Fibroblast of the aortic adventitia (primary cell): ENCODE measurements around the gene CARD14. TPM values are rescaled to one million over a fixed set of nuclear protein-coding genes. Genes with fewer than 3 reads are reported as not detected.

Experiments used
- DNase-seq: peaks from one replicate; pipeline ENCODE4 v3.0.0-alpha.2; 2010; ENCODE audit warnings: low read depth
- H3K4me3 ChIP-seq: 2 replicates; pipeline ENCODE4 v1.5.1; 2011; ENCODE audit warnings: low read depth, mild to moderate bottlenecking, control low read depth, low read length, moderate library complexity
- CTCF ChIP-seq: IDR thresholded peaks from 2 replicates; pipeline ENCODE4 v1.5.1; 2011; ENCODE audit warnings: mild to moderate bottlenecking, low read length, control low read depth, inconsistent platforms; ENCODE audit not compliant: insufficient read depth
- total RNA-seq: library from RNA; depleted of rRNA; stranded (reverse); fragments of >200 nt; gene quantifications from 2 replicates; pipeline ENCODE4 v1.2.3, GENCODE V29; 2012; ENCODE audit warnings: low replicate concordance

The CARD14 gene
- total RNA-seq, 1 donor: 0.09 TPM

GRCh38 chr17:80182845-80183223, 13.0 kb downstream of the CARD14 start:
- DNase-seq: no peak
- no peak for TF ChIP-seq CTCF
- H3K4me3 ChIP-seq: no peak overlapping the region

- no peak overlapping the region for H3K4me3 ChIP-seq
- TF ChIP-seq CTCF: no peak
- DNase-seq: no peak
Observed at GRCh38 chr17:80183581-80184422, 14.0 kb downstream of the CARD14 start.

- no peak for DNase-seq
Observed at GRCh38 chr17:80184423-80184714, 14.5 kb downstream of the CARD14 start.

DNA sequence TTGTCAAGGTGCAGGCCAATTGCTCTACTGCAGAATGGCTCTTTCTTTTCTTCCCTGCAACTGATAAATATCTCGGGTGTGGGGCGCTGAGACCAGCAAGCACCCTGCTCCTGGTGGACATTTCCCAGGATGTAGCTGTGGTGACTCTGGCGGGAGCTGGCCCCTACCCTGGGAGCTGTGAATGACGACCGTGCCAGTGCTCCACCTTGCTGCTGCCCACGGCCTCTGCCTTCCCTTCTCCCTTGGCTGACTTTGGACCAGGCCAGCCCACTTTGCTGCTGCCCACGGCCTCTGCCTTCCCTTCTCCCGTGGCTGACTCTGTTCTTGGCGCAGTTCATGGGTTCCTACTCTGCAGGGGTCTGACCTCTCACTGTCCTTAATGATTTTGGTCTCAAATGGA, 16.1 kb downstream of the CARD14 start:
- no peak overlapping the region for H3K4me3 ChIP-seq
- TF ChIP-seq CTCF: no peak
- no peak for DNase-seq

More at GRCh38 chr17:80184423-80184714, 14.5 kb downstream of the CARD14 start:
- H3K4me3 ChIP-seq: no peak overlapping the region
- TF ChIP-seq CTCF: no peak

DNA sequence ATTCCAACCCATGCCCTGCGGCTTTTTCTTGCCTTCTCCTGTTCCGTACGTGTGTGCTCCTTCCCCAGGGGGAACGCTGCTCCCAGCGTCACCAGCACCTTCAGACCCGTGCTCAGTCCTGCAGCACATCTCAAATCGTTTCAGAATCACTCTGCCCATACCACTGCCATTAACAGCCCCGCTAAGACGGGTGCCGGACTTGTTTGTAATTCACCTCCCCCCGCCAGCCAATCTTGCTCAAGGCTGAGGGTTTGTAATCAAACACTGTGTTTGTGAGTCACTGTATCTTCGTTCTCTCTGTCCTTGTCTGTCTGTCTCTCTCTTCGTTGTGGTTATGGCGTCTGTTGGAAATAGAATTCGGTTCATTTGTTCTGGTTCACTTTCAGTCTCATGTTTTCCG, 17.3 kb downstream of the CARD14 start:
- H3K4me3 ChIP-seq: peak overlapping the region; percentile 45
- TF ChIP-seq CTCF: no peak
- DNase-seq: peak; percentile 41

GRCh38 chr17:80187515-80187941, 17.7 kb downstream of the CARD14 start:
- H3K4me3 ChIP-seq: peak overlapping the region; percentile 45
- DNase-seq: peak; percentile 67
- no peak for TF ChIP-seq CTCF

GRCh38 chr17:80189611-80190010, 19.8 kb downstream of the CARD14 start:
- no peak for TF ChIP-seq CTCF
- DNase-seq: no peak
- no peak overlapping the region for H3K4me3 ChIP-seq
